HG03135 (cell line): Measurements from ENCODE around the gene CMIP.

Experiments
- ATAC-seq: cut with Tn5 transposase; IDR thresholded peaks from one replicate; pipeline ENCODE4 v1.9.1; 2021; ENCODE audit warnings: mild to moderate bottlenecking, moderate library complexity; ENCODE audit not compliant: unreplicated experiment

Gene CMIP

GRCh38 chr16:81446907-81447268 lies 2.3 kb downstream of the CMIP start:
- no peak for ATAC-seq

GRCh38 chr16:81447383-81448101 lies 2.9 kb downstream of the CMIP start:
- no peak for ATAC-seq

GRCh38 chr16:81448154-81449131 lies 3.8 kb downstream of the CMIP start:
- ATAC-seq, result no peak

GRCh38 chr16:81449241-81449640 lies 4.6 kb downstream of the CMIP start:
- no peak for ATAC-seq

GRCh38 chr16:81449899-81450608 lies 5.4 kb downstream of the CMIP start:
- no peak for ATAC-seq

GRCh38 chr16:81450783-81451491 lies 6.3 kb downstream of the CMIP start:
- ATAC-seq, result no peak

GRCh38 chr16:81451753-81452680 lies 7.4 kb downstream of the CMIP start:
- ATAC-seq, result no peak

GRCh38 chr16:81453091-81453728 lies 8.6 kb downstream of the CMIP start:
- no peak for ATAC-seq

GRCh38 chr16:81454044-81454443 lies 9.4 kb downstream of the CMIP start:
- no peak for ATAC-seq

GRCh38 chr16:81455006-81455405 lies 10.4 kb downstream of the CMIP start:
- ATAC-seq, result no peak

- no peak for ATAC-seq
These were observed 11.3 kb downstream of the CMIP start for GRCh38 chr16:81455720-81456494.

- no peak for ATAC-seq
These were observed 12.1 kb downstream of the CMIP start for GRCh38 chr16:81456523-81457325.

- ATAC-seq, result no peak
These were observed 12.9 kb downstream of the CMIP start for GRCh38 chr16:81457326-81458133.

- no peak for ATAC-seq
These were observed 13.6 kb downstream of the CMIP start for GRCh38 chr16:81458149-81458669.

GRCh38 chr16:81458827-81459598 lies 14.4 kb downstream of the CMIP start:
- ATAC-seq, result no peak

- no peak for ATAC-seq
These were observed 15.5 kb downstream of the CMIP start for GRCh38 chr16:81460075-81460474.
